PC-9 (cell line): Measurements from ENCODE around the gene LIN7A. TPM values are rescaled to one million over a fixed set of nuclear protein-coding genes. Genes with fewer than 3 reads are reported as not detected.

Source experiments
- BruUV-seq: library from RNA; stranded (reverse); fragments of 400-500 nt; replicated peaks from 2 replicates; lab custom pipeline; 2021; lab: Mats Ljungman, UMichigan
- CTCF ChIA-PET: fragments of 300-600 bp; sonication (Branson Sonifier 250); formaldehyde crosslinking; loops from one replicate; lab custom pipeline; 2022; ENCODE audit warnings: antibody characterized with exemption; lab: Charles Lee
- POLR2A ChIA-PET: fragments of 300-600 bp; sonication (Branson Sonifier 250); formaldehyde crosslinking; loops from one replicate; lab custom pipeline; 2022; ENCODE audit warnings: antibody characterized with exemption; ENCODE audit not compliant: unreplicated experiment; lab: Charles Lee
- DNase-seq, 2 experiments: peaks; one replicate each; pipeline versions ENCODE4 v3.0.0 to v3.0.0-alpha.2; 2015 to 2022; ENCODE audit warnings: mixed read lengths in 1 of 2
- H2AFZ ChIP-seq: fragments of 200-600 bp; sonication (generic); 2 replicates; pipeline ENCODE4 v1.8.1; 2017; ENCODE audit warnings: antibody characterized with exemption
- H3F3A ChIP-seq: fragments of 200-600 bp; sonication (generic); 2 replicates; pipeline ENCODE4 v1.8.1; 2017; ENCODE audit warnings: antibody characterized with exemption, mild to moderate bottlenecking, low read depth; ENCODE audit not compliant: insufficient read depth
- H3K27ac ChIP-seq: fragments of 200-600 bp; sonication (generic); 2 replicates; pipeline ENCODE4 v1.6.1; 2016; ENCODE audit warnings: mixed run types
- H3K27me3 ChIP-seq: fragments of 200-600 bp; sonication (generic); 2 replicates; pipeline ENCODE4 v1.6.1; 2016; ENCODE audit warnings: low read depth, mixed run types; ENCODE audit not compliant: insufficient read depth
- H3K36me3 ChIP-seq: fragments of 200-600 bp; sonication (generic); 2 replicates; pipeline ENCODE4 v1.6.1; 2016; ENCODE audit warnings: low read depth, mixed run types
- H3K4me1 ChIP-seq: fragments of 200-600 bp; sonication (generic); replicated peaks from 2 replicates; pipeline ENCODE4 v1.6.1; 2016; ENCODE audit warnings: mixed run types; ENCODE audit not compliant: insufficient read depth
- H3K4me2 ChIP-seq: fragments of 200-600 bp; sonication (generic); 2 replicates; pipeline ENCODE4 v1.6.1; 2017; ENCODE audit warnings: mixed run types
- H3K4me3 ChIP-seq: fragments of 200-600 bp; sonication (generic); 2 replicates; pipeline ENCODE4 v1.6.1; 2016; ENCODE audit warnings: mixed run types
- H3K79me2 ChIP-seq: fragments of 200-600 bp; sonication (generic); 2 replicates; pipeline ENCODE4 v1.6.1; 2017; ENCODE audit warnings: low read depth, mixed run types
- H3K9me2 ChIP-seq: fragments of 200-600 bp; sonication (generic); 2 replicates; pipeline ENCODE4 v1.8.1; 2017; ENCODE audit warnings: mild to moderate bottlenecking; ENCODE audit not compliant: insufficient read depth
- H3K9me3 ChIP-seq: fragments of 200-600 bp; sonication (generic); 2 replicates; pipeline ENCODE4 v1.8.1; 2016; ENCODE audit warnings: low read depth; ENCODE audit not compliant: insufficient read depth
- H4K20me1 ChIP-seq: fragments of 200-600 bp; sonication (generic); 2 replicates; pipeline ENCODE4 v1.8.1; 2017; ENCODE audit not compliant: insufficient read depth
- CTCF ChIP-seq: fragments of 200-600 bp; sonication (generic); conservative IDR thresholded peaks from 2 replicates; pipeline ENCODE4 v1.6.1; 2017; ENCODE audit warnings: mixed run types, antibody characterized with exemption, mild to moderate bottlenecking, moderate library complexity
- EZH2 ChIP-seq: fragments of 200-600 bp; sonication (generic); IDR thresholded peaks from 2 replicates; pipeline ENCODE4 v1.8.0; 2017; ENCODE audit warnings: antibody characterized with exemption, low read depth
- intact Hi-C: fragments of 100-400 bp; cut with micrococcal nuclease; formaldehyde crosslinking; loops from one replicate; pipeline ENCODE4 v1.10.0; 2022; ENCODE audit not compliant: unreplicated experiment
- total RNA-seq: library from RNA; stranded (reverse); gene quantifications from 2 replicates; pipeline ENCODE4 v1.2.3, GENCODE V29; 2021

Gene LIN7A
- total RNA-seq, 1 experiment from 2014 or later = not detected

- H3K36me3 ChIP-seq = no peaks in the 10 kb centered on the region
- H3K27ac ChIP-seq = no peak overlapping the region
- no peaks in the 10 kb centered on the region for H3K27me3 ChIP-seq
- H3K9me3 ChIP-seq = no peaks in the 10 kb centered on the region
- H3K4me2 ChIP-seq = no peak overlapping the region
- H3F3A ChIP-seq = no peaks in the 10 kb centered on the region
- 0 out of 2 replicates have a peak overlapping the region, but pooled peaks have one; percentile 49 for H2AFZ ChIP-seq
- no peaks in the 10 kb centered on the region; the same call in 1 of the 2 replicates for H3K4me1 ChIP-seq
- ChIA-PET POLR2A (no interaction called here), CTCF (no interaction called here)
- no peak for DNase-seq
- H3K79me2 ChIP-seq = no peaks in the 10 kb centered on the region
- no peaks in the 10 kb centered on the region for H4K20me1 ChIP-seq
- no peak for TF ChIP-seq CTCF
- no peak for TF ChIP-seq EZH2
- intact Hi-C loops = no loop called here
- BruUV-seq = no TSS peak
- no peaks in the 10 kb centered on the region for H3K9me2 ChIP-seq
- no peak overlapping the region for H3K4me3 ChIP-seq
Measured at GRCh38 chr12:80860206-80860605, 77.5 kb downstream of the LIN7A start.

- BruUV-seq = no TSS peak
- no peaks in the 10 kb centered on the region for H3K36me3 ChIP-seq
- no peaks in the 10 kb centered on the region for H3K9me3 ChIP-seq
- H3K4me3 ChIP-seq = no peak overlapping the region
- CTCF ChIA-PET = no interaction called here
- no peak overlapping the region for H3K27ac ChIP-seq
- intact Hi-C loops = no loop called here
- no peaks in the 10 kb centered on the region for H3K27me3 ChIP-seq
- H3K9me2 ChIP-seq = no peaks in the 10 kb centered on the region
- H3F3A ChIP-seq = no peaks in the 10 kb centered on the region
- no peaks in the 10 kb centered on the region for H4K20me1 ChIP-seq
- no peaks in the 10 kb centered on the region; the same call in 1 of the 2 replicates for H3K4me1 ChIP-seq
- H2AFZ ChIP-seq = no peak overlapping the region
- DNase-seq = no peak
- TF ChIP-seq CTCF = no peak
- TF ChIP-seq EZH2 = no peak
- no peak overlapping the region for H3K4me2 ChIP-seq
- POLR2A ChIA-PET = no interaction called here
- H3K79me2 ChIP-seq = no peaks in the 10 kb centered on the region
Measured at GRCh38 chr12:80858356-80858755, 79.4 kb downstream of the LIN7A start.

GRCh38 chr12:80857311-80857710, 80.4 kb downstream of the LIN7A start:
- TF ChIP-seq EZH2 (no peak), CTCF (no peak)
- no peaks in the 10 kb centered on the region; the same call in 1 of the 2 replicates for H3K4me1 ChIP-seq
- H3K79me2 ChIP-seq = no peaks in the 10 kb centered on the region
- H3K27ac ChIP-seq = no peak overlapping the region
- H3K4me2 ChIP-seq = no peak overlapping the region
- no peaks in the 10 kb centered on the region for H3K36me3 ChIP-seq
- H3K9me2 ChIP-seq = no peaks in the 10 kb centered on the region
- H3K9me3 ChIP-seq = no peaks in the 10 kb centered on the region
- H3F3A ChIP-seq = no peaks in the 10 kb centered on the region
- DNase-seq = no peak
- no peak overlapping the region for H2AFZ ChIP-seq
- H4K20me1 ChIP-seq = no peaks in the 10 kb centered on the region
- POLR2A ChIA-PET = no interaction called here
- H3K4me3 ChIP-seq = no peak overlapping the region
- BruUV-seq = no TSS peak
- no peaks in the 10 kb centered on the region for H3K27me3 ChIP-seq
- CTCF ChIA-PET = no interaction called here
- intact Hi-C loops = no loop called here
